HepG2 (cell line): ENCODE results near the gene KIAA0930. TPM values are rescaled to one million over a fixed set of nuclear protein-coding genes. Genes with fewer than 3 reads are reported as not detected.

Experiments
- ATAC-seq: fragments of 200-7000 bp; cut with Tn5 transposase; 3 replicates; pipeline ENCODE4 v1.9.1; 2020; ENCODE audit warnings: mild to moderate bottlenecking, moderate library complexity
- BruUV-seq: library from RNA; stranded (reverse); fragments of 400-500 nt; replicated peaks from 2 replicates; lab custom pipeline; 2021; lab: Mats Ljungman, UMichigan
- CTCF ChIA-PET: fragments of 300-600 bp; formaldehyde crosslinking; extraction: SDS; loops from one replicate; lab custom pipeline; 2021; ENCODE audit warnings: low total read pairs, inconsistent platforms, low intra/inter-chr PET ratio; lab: Yijun Ruan, JAX
- POLR2A ChIA-PET: fragments of 350-600 bp; sonication (Branson Sonifier 250); formaldehyde crosslinking; loops from one replicate; lab custom pipeline; 2020; ENCODE audit warnings: antibody characterized with exemption, inconsistent platforms; lab: Yijun Ruan, JAX
- DNase-seq: peaks from one replicate; pipeline ENCODE4 v3.0.0-alpha.2; 2015; ENCODE audit warnings: low spot score
- FAIRE-seq: peaks from 3 replicates; lab custom pipeline; 2011; peaks lifted over from hg19 to GRCh38; lab: Jason Lieb, UNC
- H2AFZ ChIP-seq: one replicate; pipeline ENCODE4 v1.6.1; 2011; ENCODE audit warnings: low read length, inconsistent platforms
- H3K27ac ChIP-seq: fragments of 300-600 bp; 3 replicates; pipeline ENCODE4 v1.8.0; 2011; ENCODE audit warnings: mixed run types, mild to moderate bottlenecking, mixed read lengths, low read length, inconsistent platforms; ENCODE audit not compliant: insufficient read depth; ENCODE audit errors: extremely low read length
- H3K27me3 ChIP-seq, 2 experiments: fragments of 200-600 bp in 1 of 2; 2 replicates in 1 of 2; 3 replicates in 1 of 2; pipeline versions ENCODE4 v1.6.0 to v1.8.0; 2011; ENCODE audit warnings: low read length in 2 of 2, mild to moderate bottlenecking in 2 of 2, moderate library complexity in 2 of 2, inconsistent platforms in 1 of 2; ENCODE audit not compliant: insufficient read depth in 2 of 2, control insufficient read depth in 1 of 2
- H3K36me3 ChIP-seq, 2 experiments: fragments of 200-600 bp in 1 of 2; replicated peaks in 1 of 2; 2 replicates in 1 of 2; 3 replicates in 1 of 2; pipeline versions ENCODE4 v1.5.1 to v1.8.0; 2011; ENCODE audit warnings: low read length in 2 of 2, inconsistent platforms in 1 of 2; ENCODE audit not compliant: insufficient read depth in 2 of 2, control insufficient read depth in 1 of 2
- H3K4me1 ChIP-seq: 2 replicates; pipeline ENCODE4 v1.5.1; 2012; ENCODE audit warnings: low read length, inconsistent platforms; ENCODE audit not compliant: insufficient read depth
- H3K4me2 ChIP-seq: 2 replicates; pipeline ENCODE4 v1.6.0; 2011; ENCODE audit warnings: low read depth, low read length, inconsistent platforms
- H3K4me3 ChIP-seq, 3 experiments: fragments of 200-600 bp in 1 of 3; sonication (generic), shearing (Covaris generic) in 1 of 3; replicated peaks in 1 of 3; 2 replicates each; pipeline ENCODE4 v1.5.1; 2011 to 2016; ENCODE audit warnings: low read length in 3 of 3, inconsistent platforms in 2 of 3, low read depth in 2 of 3, mild to moderate bottlenecking in 2 of 3, control low read depth in 1 of 3, mixed read lengths in 1 of 3; ENCODE audit not compliant: insufficient read depth in 1 of 3
- H3K79me2 ChIP-seq: one replicate; pipeline ENCODE4 v1.6.1; 2011; ENCODE audit warnings: low read length, inconsistent platforms; ENCODE audit not compliant: insufficient read depth
- H3K9ac ChIP-seq: 2 replicates; pipeline ENCODE4 v1.6.0; 2011; ENCODE audit warnings: mild to moderate bottlenecking, low read depth, low read length, inconsistent platforms; ENCODE audit not compliant: insufficient read depth
- H3K9me3 ChIP-seq: 2 replicates; pipeline ENCODE4 v1.5.1; 2012; ENCODE audit warnings: mild to moderate bottlenecking, low read length
- H4K20me1 ChIP-seq: 2 replicates; pipeline ENCODE4 v1.6.0; 2011; ENCODE audit warnings: inconsistent platforms, mild to moderate bottlenecking, low read length, moderate library complexity; ENCODE audit not compliant: insufficient read depth
- AGO2 ChIP-seq: fragments of 200-400 bp; formaldehyde crosslinking; optimal IDR thresholded peaks from 2 replicates; pipeline ENCODE3; 2017; ENCODE audit warnings: mild to moderate bottlenecking, low read depth, low read length, moderate library complexity
- CEBPB ChIP-seq: IDR thresholded peaks from 2 replicates; pipeline ENCODE4 v1.6.1; 2011; ENCODE audit warnings: low read depth, low read length, improper control_type of control experiment, borderline replicate concordance
- HMG20A ChIP-seq: IDR thresholded peaks from 2 replicates; pipeline ENCODE4 v1.6.1; 2016; ENCODE audit warnings: borderline replicate concordance
- MIER2 ChIP-seq: IDR thresholded peaks from 2 replicates; pipeline ENCODE4 v1.6.1; 2016; ENCODE audit warnings: missing biosample characterization, missing genetic modification reagents
- NR2F6 ChIP-seq, 2 experiments: IDR thresholded peaks; 2 replicates each; pipeline ENCODE4 v1.6.1; 2016; ENCODE audit warnings: antibody characterized with exemption in 1 of 2, mild to moderate bottlenecking in 1 of 2
- PAF1 ChIP-seq: IDR thresholded peaks from 2 replicates; pipeline ENCODE4 v1.6.1; 2016; ENCODE audit warnings: missing genetic modification reagents, missing compliant biosample characterization
- WGBS: methylation state at CpG from one replicate; pipeline ENCODE4 v1.1.6; 2017; ENCODE audit warnings: low lambda C conversion rate; 5-methylcytosine and 5-hydroxymethylcytosine counted together
- in situ Hi-C: cut with HindIII; loops from 2 replicates; pipeline ENCODE4 v1.10.0; 2017; ENCODE audit warnings: low pct_unique_long_range_greater_than_20kb; ENCODE audit not compliant: extremely low pct_ligation_motif_present
- intact Hi-C: fragments of 100-400 bp; cut with micrococcal nuclease; formaldehyde crosslinking; loops from one replicate; pipeline ENCODE4 v1.10.0; 2022; ENCODE audit not compliant: unreplicated experiment
- polyA plus RNA-seq, 8 experiments: library from polyadenylated mRNA; depleted of rRNA in 3 of 8; stranded (reverse) in 7 of 8; unstranded in 1 of 8; fragments of >200 nt; fragmentation: Illumina TruSeq in 4 of 8; extraction: Trizol in 4 of 8; gene quantifications; 2 replicates each; pipeline versions ENCODE4 v1.2.1 to v1.2.3, GENCODE V29; 2011 to 2016; ENCODE audit warnings: low read depth in 4 of 8, missing spikeins in 1 of 8, mixed read lengths in 1 of 8; ENCODE audit not compliant: insufficient read depth in 1 of 8
- total RNA-seq, 5 experiments: library from RNA; depleted of rRNA; stranded (reverse); fragments of >200 nt; fragmentation: Illumina TruSeq; extraction: Trizol; gene quantifications; 2 replicates each; pipeline ENCODE4 v1.2.3, GENCODE V29; 2016; ENCODE audit warnings: low read depth in 1 of 5
- TF ChIP-seq, protein P1 (sequence below): sonication (generic); formaldehyde crosslinking; IDR thresholded peaks from 2 replicates; pipeline ENCODE4 v1.5.0; 2020; ENCODE audit warnings: missing genetic modification reagents
- TF ChIP-seq, protein P2 (sequence below): sonication (generic); formaldehyde crosslinking; IDR thresholded peaks from 2 replicates; pipeline ENCODE4 v1.8.1; 2022; ENCODE audit warnings: low read depth, mild to moderate bottlenecking, missing genetic modification reagents

Gene KIAA0930
- total and polyA plus RNA-seq, 2 of the 13 experiments (the other 11 are each of a cell fraction or from before 2014, with no cell fraction given): 27.0 to 38.2 TPM

- no peaks in the 10 kb centered on the region for H4K20me1 ChIP-seq
- CTCF ChIA-PET: no interaction called here
- no peak for FAIRE-seq
- intact Hi-C loops: no loop called here
- POLR2A ChIA-PET: no interaction called here
- WGBS: 96% methylated on average over 16 of the region's 16 CpGs
- no TSS peak for BruUV-seq
- TF ChIP-seq MIER2 (CRISPR knock-in tag) (no peak), HMG20A (CRISPR knock-in tag) (no peak), CEBPB (no peak), AGO2 (peak; percentile 47), NR2F6 (IDR thresholded peaks at IDR 0.05) (no peak), NR2F6 (CRISPR knock-in tag; IDR thresholded peaks at IDR 0.05) (no peak), PAF1 (CRISPR knock-in tag) (no peak)
- TF ChIP-seq, protein P1, sequence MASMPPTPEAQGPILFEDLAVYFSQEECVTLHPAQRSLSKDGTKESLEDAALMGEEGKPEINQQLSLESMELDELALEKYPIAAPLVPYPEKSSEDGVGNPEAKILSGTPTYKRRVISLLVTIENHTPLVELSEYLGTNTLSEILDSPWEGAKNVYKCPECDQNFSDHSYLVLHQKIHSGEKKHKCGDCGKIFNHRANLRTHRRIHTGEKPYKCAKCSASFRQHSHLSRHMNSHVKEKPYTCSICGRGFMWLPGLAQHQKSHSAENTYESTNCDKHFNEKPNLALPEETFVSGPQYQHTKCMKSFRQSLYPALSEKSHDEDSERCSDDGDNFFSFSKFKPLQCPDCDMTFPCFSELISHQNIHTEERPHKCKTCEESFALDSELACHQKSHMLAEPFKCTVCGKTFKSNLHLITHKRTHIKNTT (CRISPR knock-in tag): no peak
- TF ChIP-seq, protein P2, sequence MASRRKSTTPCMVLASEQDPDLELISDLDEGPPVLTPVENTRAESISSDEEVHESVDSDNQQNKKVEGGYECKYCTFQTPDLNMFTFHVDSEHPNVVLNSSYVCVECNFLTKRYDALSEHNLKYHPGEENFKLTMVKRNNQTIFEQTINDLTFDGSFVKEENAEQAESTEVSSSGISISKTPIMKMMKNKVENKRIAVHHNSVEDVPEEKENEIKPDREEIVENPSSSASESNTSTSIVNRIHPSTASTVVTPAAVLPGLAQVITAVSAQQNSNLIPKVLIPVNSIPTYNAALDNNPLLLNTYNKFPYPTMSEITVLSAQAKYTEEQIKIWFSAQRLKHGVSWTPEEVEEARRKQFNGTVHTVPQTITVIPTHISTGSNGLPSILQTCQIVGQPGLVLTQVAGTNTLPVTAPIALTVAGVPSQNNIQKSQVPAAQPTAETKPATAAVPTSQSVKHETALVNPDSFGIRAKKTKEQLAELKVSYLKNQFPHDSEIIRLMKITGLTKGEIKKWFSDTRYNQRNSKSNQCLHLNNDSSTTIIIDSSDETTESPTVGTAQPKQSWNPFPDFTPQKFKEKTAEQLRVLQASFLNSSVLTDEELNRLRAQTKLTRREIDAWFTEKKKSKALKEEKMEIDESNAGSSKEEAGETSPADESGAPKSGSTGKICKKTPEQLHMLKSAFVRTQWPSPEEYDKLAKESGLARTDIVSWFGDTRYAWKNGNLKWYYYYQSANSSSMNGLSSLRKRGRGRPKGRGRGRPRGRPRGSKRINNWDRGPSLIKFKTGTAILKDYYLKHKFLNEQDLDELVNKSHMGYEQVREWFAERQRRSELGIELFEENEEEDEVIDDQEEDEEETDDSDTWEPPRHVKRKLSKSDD (CRISPR knock-in tag): no peak
- TF ChIP-seq, all 625 proteins: peak for 1
- no peaks in the 10 kb centered on the region for H3K9me3 ChIP-seq
- no peaks in the 10 kb centered on the region for H3K27me3 ChIP-seq
- H3K9ac ChIP-seq: no peak overlapping the region
- in situ Hi-C loops: no loop called here
- H2AFZ ChIP-seq: no peak overlapping the region
- DNase-seq (no peak), ATAC-seq (no peak)
- H3K79me2 ChIP-seq: no peaks in the 10 kb centered on the region
- peaks cover 31% of the 10 kb centered on the region for H3K4me1 ChIP-seq
- no peak overlapping the region for H3K4me2 ChIP-seq
- peaks cover 8 to 19% of the 10 kb centered on the region in 2 experiments; a peak in 4 of 5 replicates for H3K36me3 ChIP-seq
- no peak overlapping the region for H3K27ac ChIP-seq
- no peak overlapping the region for H3K4me3 ChIP-seq
These were observed 51.9 kb downstream of the KIAA0930 start for GRCh38 chr22:45188779-45189178.
